Activated gamma-delta T cell treated with Interleukin-2 at 50 U/mL for 16 hours (primary cell): Measurements from ENCODE around the gene MBTPS1.
"Not testable (repeated sequence)": the region's sequence is repeated elsewhere in the genome, so short reads cannot be mapped to it uniquely, and the experiment has no call there.

Experiments used
- DNase-seq: peaks from one replicate; pipeline ENCODE4 v3.0.0-alpha.2; 2020

MBTPS1 gene

GRCh38 chr16:84136331-84137125, 19.8 kb upstream of the MBTPS1 start:
- DNase-seq: no peak

DNA sequence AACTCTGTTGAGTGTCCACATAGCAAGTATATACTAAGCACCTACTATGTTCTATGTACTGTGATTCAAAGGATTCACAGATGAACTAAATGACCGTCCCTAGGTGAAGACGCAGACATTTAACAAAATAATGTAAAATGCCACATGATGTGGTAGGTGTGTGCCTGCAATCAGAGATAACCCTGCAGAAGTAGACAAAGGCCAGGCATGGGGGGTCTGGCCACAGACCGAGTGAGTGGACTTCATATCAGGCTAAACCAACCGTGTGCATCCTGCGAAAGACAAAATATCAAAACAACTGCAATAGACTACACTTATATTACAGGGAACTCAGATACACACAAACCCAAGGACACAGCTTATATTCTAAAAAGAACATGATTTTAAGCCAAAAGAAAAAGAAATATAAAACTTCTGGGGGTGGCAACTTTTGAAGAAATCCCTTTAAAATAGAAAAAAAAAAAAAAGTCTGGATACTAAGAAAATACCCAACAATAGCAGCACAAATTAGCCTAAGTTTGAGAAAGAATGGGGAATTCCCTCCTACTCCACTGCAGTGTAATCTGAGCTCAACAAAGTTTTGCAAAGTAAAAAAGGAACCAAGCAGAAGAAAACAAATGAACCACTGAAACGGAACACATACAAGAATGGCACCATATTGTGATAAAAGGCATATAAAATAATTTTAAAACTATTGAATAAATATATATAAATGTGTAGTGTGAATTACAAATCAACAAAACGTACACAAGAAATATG, 16.0 kb upstream of the MBTPS1 start:
- no peak for DNase-seq

- DNase-seq: no peak
Measured at GRCh38 chr16:84131117-84131516, 14.4 kb upstream of the MBTPS1 start.

- no peak for DNase-seq
Measured at GRCh38 chr16:84124257-84125073, 7.7 kb upstream of the MBTPS1 start.

GRCh38 chr16:84121007-84121406, 4.3 kb upstream of the MBTPS1 start:
- no peak for DNase-seq

DNA sequence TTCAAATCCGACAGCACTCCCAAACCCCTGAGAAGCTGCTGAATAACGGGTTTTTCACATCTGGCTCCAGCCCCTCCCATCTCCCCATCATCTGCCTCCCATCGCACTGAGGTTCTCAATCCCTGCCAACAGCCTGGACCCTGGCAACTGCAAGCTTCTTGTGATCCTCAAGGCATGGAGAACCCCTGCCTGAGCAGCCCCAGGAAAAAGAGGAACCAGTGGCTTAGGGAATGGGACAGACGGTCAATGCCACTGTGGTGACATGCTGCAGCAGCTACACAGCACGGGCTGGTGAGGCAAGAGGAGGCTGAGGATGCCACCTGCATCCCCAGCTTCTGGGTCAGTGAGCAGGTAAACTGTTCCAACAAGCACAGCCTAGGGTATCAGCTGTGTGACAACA, 3.3 kb upstream of the MBTPS1 start:
- no peak for DNase-seq

DNA sequence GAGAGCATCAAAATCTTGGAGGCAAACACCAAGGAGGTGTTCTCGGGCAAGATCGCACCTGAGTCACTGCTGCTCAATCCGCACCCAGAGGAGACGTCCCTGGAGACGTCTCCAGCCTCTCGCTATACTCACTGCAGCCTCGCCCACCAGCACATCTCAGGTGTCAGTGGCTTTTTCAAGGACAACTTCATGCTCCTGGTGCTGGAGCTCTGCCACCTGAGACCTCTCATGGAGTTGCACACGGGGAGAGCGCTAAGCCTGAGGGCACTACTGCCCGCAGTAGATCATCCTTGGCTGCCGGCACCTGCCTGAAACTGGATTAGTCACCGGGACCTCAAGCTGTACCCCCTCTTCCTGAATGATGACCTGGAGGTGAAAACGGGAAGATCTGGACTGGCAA, 2.6 kb upstream of the MBTPS1 start:
- no peak for DNase-seq

DNA sequence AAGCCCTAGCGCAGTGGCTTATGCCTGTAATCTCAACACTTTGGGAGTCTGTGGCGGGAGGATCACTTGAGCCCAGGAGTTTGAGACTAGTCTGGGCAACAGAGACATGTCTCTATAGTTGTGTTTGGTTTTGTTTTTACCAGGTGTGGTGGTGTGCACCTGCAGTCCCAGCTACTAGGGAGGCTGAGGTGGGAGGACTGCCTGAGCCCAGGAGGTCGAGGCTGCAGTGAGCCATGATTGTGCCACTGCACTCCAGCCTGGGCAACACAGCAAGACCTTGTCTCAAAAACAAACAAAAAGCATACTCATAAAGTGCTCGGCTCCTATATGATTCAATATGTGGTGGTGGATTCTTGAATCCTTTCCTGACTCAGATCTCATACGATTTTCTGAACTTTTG, 1.6 kb upstream of the MBTPS1 start:
- not testable (repeated sequence) for DNase-seq

- DNase-seq: peak; percentile 16
Measured at GRCh38 chr16:84117494-84117843, 727 bp upstream of the MBTPS1 start.

- DNase-seq: peak; percentile 54
Measured at GRCh38 chr16:84115919-84116719, 623 bp downstream of the MBTPS1 start.

DNA sequence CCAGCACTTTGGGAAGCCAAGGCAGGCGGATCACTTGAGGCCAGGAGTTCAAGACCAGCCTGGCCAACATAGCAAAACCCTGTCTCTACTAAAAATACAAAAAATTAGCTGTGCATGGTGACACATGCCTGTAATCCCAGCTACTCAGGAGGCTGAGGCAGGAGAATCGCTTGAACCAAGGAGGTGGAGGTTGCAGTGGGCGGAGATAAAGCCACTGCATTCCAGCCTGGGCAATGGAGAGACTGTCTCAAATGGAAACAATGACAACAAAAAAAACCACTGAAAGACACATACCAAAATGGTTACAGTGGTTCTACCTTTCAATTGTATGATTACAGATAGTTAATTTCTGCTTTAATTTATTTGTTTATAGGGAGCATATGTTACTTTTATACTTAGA, 4.8 kb downstream of the MBTPS1 start:
- DNase-seq: not testable (repeated sequence)

DNA sequence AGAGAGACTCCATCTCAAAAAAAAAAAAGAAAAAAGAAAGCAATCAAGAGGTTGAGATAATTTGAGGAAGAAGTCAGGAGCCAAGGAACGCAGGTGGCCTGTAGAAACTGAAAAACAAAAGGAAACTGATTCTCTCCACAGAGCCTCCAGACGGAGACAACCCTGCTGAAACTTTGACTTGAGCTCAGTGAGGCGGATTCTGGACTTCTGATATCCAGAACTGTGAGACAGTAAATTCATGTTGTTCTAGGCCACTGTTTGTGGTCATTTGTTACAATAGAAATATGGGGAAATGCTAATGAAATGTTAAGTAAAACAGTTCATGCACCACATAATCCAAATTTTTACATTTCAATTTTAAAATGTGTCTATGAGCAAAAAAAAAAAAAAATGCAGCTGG, 5.2 kb downstream of the MBTPS1 start:
- DNase-seq: no peak

DNA sequence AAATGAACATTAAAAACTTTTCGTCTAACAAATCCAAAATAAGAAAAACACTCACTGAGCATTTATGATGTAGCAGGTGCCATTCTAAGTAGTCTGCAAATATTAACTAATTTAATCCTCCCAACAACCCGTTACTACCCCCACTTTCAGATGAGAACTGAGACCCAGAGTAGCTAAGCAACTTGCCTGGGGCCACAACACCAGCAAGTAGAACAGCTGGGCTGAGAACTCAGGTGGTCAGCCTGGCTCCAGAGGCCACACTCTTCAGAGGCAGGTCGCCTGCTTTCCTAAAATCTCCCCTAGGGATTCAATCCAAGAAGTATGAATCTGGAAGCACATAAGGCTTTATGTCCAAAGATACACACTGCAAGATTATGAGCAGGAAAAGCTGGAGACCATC, 6.2 kb downstream of the MBTPS1 start:
- no peak for DNase-seq

- no peak for DNase-seq
Measured at GRCh38 chr16:84109598-84110335, 7.0 kb downstream of the MBTPS1 start.

- DNase-seq: no peak
Measured at GRCh38 chr16:84107921-84108320, 8.8 kb downstream of the MBTPS1 start.

- DNase-seq: no peak
Measured at GRCh38 chr16:84105948-84106740, 10.6 kb downstream of the MBTPS1 start.

DNA sequence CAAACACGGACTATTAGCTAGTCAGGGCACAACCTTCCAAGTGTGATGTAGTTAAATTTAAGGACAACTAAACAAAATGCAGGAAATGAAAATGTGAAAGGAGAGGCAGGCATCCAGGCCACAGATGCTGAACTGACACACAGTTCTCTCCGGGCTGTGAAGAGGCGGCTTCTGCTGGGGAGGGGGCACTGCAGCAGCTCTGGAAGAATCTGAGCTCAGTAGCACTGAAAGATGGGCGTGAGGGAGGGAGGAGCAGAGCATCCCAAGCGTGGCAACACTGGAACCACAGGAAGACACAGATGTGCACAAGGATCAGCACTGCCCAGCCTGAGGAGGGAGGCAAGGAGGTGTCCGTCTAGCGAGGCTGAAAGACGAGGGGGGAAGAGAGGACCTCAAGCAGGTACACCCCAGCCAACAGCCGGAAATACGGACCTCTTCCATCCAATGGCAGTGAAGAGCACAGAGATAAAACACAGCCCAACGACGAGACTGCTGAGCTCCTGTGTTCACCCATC, 11.4 kb downstream of the MBTPS1 start:
- no peak for DNase-seq

DNA sequence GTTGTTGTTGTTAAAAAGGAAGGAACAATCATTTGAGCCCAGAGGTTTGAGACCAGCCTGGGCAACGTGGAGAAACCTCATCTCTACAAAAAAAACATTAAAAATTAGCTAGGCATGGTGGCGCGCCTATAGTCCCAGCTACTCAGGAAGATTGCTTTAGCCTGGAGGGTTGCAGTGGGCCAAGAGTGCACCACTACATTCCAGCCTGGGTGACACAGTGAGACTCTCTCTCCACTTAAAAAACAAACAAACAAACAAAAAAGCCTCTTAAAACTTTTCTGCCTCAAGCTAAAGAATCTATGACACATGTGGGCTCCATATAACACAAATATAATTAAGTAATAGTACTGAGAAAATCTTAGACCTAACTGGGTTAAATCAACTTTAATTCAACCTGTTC, 12.5 kb downstream of the MBTPS1 start:
- DNase-seq: no peak

DNA sequence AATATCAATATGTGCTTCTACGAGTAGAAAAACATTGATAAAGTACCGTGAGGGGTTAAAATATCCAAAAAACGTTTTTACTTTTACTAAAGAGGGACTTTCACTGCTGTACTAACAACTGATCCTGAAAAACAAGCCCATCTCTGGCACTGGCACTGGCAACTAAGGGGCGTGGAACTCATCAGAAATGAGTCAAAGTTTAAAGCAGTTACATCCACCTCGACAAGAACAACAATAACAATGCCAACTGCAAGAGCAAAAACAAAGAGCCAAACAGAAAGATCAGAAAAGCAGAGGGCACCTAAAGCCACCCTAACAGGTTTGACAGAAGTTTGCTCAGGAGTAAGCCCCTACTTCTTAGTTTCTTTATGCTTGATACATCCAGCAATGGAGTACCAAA, 13.1 kb downstream of the MBTPS1 start:
- DNase-seq: no peak

DNA sequence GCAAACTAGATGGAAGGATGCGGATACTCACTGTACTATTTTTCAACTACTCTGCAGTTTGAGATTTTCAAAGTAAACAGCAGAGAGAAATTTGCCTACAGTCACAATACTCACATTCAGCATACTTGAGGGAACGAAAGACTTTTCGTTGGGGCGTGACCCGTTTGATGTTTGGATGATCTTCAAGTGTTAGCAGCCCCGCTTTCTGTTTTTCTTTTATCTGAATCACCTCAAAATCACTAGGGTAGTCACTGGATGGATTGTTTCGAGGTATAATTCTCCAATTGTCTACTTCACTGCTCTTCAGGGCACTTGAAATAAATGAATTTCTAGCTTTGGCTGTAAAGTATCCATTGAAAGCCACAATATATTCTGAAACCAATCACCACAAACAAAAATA, 17.8 kb downstream of the MBTPS1 start:
- no peak for DNase-seq

DNA sequence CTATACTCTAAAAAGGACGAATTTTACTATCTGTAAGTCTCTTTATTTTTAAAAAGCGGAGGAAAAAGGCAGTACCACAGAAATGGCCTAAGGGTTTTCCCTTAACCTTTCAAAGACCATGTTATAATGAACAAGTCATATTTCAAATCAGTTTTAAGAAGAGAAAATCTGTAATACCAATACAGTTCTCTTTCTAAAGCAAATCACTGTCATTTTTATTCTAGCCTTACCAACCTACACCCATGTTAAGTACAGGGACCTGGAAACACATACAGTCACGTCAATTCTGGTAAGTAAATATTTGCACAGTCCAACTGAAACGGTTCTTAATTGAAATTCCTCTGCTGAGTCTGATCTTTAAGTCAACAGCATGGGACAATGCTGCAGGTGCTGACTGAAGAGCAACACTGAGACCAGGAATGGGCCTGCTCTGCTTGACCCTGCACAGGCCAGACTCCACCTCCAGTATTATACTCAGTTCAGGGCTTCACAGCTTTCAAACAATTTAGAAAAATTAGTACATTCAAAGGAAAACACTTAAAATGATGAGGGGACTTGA, 20.2 kb downstream of the MBTPS1 start:
- no peak for DNase-seq
